HG02970 (cell line): ENCODE measurements around the gene SOCS2.
"Not testable (repeated sequence)": the region's sequence is repeated elsewhere in the genome, so short reads cannot be mapped to it uniquely, and the experiment has no call there.

Experiments
- ATAC-seq: cut with Tn5 transposase; IDR thresholded peaks from one replicate; pipeline ENCODE4 v1.9.1; 2021; ENCODE audit warnings: mild to moderate bottlenecking, moderate library complexity, moderate number of reproducible peaks; ENCODE audit not compliant: unreplicated experiment, low FRiP score

SOCS2 gene, protein sequence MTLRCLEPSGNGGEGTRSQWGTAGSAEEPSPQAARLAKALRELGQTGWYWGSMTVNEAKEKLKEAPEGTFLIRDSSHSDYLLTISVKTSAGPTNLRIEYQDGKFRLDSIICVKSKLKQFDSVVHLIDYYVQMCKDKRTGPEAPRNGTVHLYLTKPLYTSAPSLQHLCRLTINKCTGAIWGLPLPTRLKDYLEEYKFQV

DNA sequence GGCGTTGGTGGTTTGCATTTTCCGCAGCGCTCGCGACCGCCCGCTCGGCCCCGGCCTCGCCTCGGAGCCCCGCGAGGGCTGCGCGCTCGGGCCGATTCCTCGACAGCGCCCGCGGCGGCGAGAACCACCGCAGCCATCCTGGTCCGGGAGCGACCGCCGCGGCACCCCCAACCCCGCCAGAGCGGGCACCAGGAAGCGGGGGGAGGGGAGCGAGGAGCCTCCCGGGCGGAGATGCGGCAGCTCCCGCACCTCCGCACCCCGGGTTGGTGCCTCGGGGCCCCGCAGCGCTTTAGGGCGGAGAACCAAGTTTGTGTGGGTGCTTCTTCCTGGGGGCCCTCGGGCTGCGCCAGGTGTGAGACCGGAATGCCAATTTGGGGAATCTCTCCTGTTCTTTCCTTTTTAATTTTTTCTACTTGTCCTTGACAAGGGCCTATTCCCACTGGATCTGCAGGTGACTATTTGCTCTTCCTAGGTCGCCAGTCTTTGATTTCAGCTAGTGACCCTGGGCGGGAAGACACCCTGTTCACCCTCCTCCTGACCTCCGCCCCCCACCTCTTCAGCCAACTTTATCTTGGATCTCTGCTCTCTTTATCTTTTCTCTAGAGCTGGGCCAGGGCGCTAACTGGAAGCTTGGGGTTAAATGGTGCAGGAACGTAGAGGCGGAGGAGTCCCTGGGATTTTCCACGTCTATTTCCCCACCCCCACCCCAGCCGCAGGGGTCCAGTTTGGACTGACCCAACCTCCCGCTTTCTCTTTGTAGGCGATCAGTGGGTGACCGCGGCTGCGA, at the start of gene SOCS2:
Gene SOCS2, plus strand, starts transcription at position 751 of the 787 bp plus-strand sequence. CDS start 223 bp downstream, outside the sequence.
- no peak for ATAC-seq

DNA sequence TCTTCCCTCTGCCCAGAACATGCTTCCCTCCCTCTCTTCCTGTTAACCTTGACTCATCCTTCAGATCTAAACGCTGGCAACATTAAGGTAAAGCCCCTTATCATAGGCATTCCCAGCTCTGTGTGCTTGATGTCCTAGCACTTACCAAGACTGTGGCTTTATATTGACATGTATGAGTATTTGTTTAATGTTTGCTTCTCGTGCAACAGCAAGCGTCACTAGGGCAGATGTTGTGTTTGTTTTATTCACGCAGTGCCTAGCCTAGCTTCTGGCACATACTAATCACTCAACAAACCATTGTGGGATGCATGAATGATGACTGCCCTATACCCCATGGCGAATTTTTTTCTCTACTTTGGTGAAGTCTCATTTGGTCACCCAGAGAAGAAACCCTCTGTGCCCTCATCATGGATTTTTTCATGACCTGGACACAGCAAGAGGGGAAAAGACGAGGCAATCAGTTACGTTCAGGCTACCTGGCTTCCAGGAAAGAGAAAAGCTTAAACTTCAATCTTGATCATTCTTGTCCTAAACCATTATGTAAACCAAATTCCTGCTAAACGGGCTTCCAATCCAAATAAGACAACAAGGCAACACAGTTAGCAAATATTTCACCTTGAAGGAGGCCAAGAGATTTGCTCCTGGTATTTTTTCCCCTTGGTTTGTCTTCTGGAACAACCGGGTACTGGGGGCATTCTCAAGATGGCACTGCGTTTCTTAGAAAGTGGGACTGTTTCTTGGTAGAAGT, 47.9 kb upstream of the SOCS2 start:
- no peak for ATAC-seq

DNA sequence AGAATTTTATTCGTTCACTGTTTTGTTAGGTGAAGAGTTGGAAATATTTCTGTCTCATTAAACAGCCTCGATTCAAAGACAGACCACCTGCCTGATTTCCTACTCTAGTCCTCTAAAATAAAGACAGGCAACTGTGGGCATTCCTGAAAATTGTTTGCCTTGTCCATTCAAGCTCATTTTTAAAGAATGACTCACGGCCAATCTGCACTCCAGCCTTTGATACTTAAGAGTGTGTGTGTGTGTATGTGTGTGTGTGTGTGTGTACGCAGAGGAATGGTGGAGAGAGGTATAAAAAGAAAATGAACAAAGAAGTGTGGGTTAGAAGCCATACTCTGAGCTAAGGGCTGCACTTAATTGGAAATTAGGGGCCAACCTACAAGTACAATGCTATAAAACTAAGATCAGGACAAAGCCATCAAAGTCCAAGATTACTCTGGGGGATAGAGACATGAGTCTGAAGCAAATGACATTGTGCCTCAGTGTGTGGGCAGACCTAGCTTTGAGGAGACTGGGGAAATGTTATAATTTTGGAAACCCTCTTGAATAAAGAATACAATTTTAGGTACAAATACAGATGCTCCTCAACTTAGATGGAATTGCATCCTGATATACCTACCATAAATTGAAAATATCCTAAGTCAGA, 45.6 kb upstream of the SOCS2 start:
- no peak for ATAC-seq

DNA sequence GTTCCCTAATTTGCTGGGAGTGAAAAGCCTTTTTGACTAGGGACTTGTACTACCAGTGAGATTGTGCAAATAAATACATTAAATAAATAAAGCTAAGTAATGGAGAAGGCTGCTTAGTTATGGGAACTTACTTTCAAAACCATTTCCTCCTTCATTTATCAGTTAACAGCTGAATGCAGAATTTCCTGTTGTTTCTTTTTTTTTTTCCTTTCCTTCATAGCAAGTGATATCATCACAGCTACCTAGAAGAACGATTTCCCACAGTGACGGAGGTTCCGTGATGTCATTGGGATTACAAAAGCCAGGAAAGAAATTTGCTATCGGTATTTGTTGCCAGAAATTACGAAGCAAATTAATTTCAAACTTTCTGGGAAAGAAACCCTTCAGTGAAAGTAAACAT, 42.1 kb upstream of the SOCS2 start:
- no peak for ATAC-seq

DNA sequence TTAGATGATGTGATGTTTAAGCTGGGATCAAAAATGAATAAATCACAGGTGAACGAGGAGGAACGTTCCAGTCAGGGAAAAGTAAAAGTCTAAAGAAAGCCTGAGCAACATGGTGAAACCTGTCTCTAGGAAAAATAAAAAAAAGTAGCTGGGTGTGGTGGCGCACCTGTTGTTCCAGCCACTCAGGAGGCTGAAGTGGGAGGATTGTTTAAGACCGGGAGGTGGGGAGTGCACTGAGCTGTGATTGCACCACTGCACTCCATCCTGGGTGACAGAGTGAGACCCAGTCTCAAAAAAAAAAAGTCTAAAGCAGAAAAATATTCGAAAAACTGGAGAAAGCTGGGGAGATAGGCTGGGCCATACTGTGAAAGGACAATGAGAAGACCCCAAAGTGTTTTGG, 39.2 kb upstream of the SOCS2 start:
- no peak for ATAC-seq

DNA sequence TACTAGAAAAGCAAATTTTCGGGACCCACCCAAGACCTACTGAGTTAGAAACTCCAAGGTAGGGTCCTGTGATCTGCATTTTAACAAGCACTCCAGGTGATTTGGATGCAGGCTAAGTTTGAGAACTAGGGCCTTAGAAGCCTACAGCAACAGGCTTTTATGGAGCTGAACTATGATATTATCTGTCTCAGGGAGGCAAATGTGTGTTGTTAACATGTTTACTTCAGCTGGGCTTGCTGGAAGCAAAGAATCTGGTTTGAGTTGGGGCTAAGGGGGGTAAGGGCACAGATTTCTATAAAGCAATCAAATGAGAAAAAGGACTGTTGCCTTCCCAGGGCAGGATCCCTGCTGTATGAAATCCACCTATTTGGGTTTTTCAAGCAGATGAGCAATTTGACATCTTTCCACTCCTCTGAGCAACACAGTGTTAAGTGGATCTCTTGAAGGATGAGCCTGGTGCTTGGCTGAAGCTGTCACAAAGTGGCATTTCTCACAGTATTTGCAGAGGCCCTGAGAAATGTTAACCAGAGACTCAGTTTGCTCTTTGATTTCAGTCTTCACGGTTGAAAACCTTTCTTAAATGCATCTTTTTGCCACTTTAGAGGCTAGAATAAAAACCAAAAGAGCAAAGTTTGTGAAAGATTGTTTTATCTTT, 36.2 kb upstream of the SOCS2 start:
- no peak for ATAC-seq

DNA sequence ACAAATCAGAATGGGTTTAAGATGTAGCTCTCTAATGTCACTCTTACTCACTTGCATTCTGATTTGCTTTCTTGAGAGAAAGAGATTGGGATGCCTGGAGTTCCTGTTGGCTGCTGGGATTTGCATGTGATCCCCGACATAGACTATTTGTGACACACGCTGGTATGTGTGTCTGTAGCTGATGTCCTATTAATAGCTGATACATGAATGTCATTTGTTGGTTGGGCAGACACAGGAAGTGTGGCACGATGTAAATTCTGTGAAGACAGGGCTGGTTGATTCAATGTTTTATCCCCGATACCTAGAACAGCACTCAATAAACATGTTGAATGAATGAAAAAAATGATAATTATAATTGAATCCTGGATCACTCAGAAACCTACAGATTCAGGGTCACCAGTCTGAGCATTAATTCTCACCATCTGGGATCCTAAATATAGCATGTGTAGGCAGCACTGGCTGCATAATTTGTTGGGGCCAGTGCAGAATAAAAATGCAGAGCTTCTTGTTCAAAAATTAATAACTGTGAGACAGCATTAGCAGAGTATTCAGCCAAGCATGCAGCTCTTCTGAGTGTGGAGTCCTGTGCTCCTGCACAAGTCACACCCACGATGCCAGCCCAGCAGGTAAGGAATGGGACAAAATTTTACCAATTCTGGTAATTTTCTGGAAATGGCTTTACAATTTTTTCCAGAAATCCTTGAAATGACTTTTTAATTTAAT, 35.5 kb upstream of the SOCS2 start:
- ATAC-seq, result no peak

DNA sequence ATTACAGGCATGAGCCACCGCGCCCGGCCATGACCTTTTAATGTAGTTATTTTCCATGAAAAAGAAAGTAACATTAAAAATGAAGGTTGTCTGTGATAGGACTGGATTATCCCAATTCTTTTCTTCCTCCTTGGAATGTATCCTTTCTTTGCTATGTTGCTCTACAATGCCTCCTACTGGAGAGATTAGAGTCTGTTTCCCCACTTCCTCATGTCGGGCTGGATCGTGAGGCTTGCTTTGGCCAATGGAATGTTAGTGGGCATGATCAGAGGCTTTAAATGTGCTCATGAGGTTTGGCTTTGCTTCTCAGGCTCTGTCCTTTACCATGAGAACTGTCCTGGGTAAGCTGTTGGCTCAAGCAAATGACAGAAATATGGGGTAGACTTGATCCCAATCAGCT, 34.7 kb upstream of the SOCS2 start:
- ATAC-seq, result no peak

DNA sequence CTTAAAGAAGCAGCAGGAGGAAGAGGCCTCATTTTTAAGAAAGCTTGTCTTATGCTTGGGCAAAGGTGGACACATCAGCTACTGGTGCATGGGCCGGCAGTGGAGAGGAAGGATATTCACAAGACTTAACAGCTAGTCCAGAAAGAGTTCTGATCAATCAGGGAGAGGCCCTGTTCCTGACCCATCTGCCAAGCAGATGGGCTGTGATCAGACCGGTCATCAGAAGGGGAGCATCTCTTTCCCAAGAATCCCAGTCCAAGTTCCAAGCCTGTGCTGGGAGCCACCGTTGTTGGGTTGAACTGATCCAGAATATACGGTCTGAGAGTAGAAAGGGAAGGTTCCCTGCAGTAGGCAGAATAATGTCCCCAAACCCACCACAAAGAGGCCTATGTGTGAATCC, 32.7 kb upstream of the SOCS2 start:
- no peak for ATAC-seq

DNA sequence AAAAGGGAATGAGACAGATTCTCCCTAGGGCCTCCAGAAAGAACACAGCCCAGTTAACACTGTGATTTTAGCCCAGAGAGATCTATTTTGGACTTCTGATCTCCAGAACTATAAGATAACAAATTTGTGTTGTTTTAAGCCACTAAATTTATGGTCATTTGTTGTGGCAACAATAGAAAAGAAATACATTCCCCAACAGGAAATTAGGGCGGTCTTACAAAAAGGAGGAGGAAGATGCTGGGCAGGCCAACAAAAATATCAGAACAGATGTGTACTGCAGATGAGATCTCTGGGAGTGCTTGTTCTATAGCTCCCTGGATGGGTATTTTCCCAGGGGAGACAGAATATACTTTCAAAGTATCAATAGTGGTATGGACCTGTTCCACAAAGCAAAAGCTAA, 32.0 kb upstream of the SOCS2 start:
- no peak for ATAC-seq

DNA sequence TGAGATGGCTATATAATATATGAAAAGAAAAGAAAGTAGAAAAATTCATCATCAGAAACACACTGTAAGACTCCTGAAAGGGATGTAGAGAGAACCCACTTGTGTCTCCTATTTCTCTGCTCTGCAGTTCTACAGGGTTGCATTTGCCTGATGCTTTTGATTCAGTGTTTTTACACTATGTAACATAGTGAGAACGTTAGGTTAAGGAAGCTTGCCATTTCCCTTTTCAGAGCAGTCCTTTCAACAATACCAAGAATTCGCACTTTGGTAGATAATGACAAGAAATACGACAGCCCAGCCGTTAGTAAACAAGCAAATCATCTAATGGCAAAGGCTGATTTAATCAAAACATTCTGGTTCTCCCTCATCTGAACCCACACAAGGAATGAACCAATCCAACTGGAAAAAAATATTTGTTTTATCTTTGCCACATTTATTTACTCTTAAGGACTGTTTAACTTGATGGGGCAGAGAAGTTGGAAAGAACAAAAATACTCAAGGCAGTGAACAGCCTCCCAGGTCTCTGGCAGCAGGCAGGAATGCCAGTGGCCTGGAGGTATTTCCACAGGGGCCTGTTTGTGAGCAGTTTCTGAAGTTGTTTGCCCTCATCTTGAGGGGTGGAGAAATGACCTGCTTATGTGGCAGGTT, 30.8 kb upstream of the SOCS2 start:
- no peak for ATAC-seq

DNA sequence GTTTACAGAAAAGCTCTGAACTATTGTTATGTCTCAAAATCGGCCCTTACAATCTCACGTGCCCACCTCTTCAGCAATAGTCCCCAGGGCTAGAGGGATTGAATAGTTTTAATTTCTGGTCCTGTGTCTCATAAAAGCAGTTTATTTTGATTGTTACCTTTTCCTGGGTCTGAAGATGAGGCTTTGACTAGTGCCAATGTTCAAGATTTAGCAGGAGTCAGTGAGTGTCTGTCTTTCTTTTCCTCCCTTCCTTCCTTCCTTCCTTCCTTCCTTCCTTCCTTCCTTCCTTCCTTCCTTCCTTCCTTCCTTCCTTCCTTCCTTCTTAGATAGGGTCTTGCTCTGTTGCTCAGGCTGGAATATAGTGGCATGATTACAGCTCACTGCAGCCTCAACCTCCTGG, 24.7 kb upstream of the SOCS2 start:
- ATAC-seq, result no peak

DNA sequence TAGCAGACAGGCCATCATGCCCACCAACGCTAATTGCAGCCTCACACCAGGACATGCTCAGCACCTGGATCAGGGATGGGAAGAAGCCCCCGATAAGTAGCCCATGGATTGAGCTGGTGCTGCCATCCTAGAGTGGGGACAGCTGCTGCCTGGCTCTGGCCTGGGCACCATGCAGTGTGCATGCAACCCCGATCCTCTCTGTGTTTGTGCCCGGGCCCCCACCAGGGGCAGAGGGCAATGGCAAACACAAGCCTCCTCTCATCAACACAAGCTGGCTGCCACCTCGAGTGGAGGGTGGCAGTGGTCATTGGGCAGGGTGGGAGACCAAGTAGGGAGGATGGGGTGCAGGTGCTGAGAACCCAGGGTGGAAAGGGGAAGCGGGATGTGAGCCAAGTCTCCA, 23.3 kb upstream of the SOCS2 start:
- ATAC-seq, result no peak

DNA sequence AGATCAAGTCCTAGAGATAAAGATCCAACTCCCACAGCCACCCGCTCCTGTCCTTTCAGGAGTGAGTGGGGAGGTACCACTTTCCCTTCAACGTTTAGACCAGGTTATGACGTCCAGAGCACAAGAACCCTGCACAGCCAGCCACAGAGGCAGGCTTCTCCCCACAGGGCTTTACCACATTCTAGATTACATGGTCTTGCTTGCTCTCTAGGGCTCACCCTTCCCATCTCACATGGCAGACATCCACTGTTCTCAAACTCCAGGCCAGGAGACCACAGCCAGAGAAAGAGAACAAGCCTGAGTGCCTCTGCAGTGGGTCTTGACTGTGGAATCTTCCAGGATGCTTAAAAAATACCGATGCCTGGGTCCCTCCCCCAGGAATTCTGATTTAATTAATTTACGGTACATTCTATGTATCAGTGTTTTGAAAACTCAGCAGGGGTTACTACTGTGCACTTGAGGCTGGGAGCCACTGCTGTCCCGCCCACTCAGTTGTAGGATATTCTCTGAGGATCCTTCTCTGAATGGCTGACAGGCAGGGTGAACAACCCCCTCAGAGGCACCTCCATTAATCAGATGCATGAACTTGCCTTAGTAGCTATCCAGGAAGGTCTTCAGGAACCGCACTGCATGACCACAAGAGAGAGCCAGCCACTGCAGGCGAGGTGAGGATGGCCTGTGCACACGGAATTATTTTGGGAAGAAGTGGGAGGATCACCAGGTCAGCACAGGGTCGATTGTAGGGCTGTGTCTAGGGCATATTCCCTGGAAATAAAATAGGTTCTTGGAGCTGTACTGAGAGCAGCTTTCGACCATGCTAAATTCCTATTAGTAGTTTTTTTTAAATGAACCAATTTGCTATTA, 21.5 kb upstream of the SOCS2 start:
- no peak for ATAC-seq

DNA sequence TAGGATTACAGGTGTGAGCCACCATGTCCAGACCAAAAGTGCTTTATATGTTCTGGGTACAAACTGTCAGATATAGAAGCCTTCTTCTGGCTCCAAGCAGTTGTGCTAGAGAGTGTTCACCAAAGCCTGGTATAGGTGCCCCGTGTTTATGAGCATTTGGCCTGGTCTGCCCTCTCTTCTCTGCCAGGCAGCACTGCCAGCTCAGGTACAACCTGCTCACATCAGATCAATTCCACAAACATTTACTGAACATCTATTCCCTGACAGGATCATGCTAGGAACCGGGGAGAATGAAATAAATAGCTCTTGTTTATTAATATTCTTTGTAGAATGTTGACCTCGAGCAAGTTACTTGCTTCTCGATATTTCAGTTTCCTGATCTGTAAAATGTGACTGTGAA, 20.0 kb upstream of the SOCS2 start:
- no peak for ATAC-seq

DNA sequence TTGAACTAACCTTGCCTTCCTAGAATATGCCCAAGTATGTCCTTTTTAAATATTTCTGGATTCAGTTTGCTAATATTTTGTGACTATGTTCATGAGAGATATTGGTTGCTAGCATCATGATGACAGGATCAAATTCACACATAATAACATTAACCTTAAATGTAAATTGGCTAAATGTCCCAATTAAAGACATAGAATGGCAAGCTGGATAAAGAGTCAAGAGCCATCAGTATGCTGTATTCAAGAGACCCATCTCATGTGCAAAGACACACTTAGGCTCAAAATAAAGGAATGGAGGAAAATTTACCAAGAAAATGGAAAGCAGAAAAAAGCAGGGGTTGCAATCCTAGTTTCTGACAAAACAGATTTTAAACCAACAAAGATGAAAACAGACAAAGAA, 14.6 kb upstream of the SOCS2 start:
- ATAC-seq, result not testable (repeated sequence)

DNA sequence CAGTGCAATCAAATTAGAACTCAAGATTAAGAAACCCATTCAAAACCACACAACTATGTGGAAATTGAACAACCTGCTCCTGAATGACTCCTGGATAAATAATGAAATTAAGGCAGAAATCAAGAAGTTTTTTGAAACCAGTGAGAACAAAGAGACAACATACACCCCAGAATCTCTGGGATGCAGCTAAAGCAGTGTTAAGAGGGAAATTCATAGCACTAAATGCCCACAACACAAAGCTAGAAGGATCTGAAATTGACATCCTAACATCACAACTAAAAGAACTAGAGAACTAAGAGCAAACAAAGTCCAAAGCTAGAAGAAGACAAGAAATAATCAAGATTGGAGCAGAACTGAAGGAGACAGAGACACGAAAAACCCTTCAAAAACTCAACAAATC, 13.8 kb upstream of the SOCS2 start:
- ATAC-seq, result not testable (repeated sequence)

DNA sequence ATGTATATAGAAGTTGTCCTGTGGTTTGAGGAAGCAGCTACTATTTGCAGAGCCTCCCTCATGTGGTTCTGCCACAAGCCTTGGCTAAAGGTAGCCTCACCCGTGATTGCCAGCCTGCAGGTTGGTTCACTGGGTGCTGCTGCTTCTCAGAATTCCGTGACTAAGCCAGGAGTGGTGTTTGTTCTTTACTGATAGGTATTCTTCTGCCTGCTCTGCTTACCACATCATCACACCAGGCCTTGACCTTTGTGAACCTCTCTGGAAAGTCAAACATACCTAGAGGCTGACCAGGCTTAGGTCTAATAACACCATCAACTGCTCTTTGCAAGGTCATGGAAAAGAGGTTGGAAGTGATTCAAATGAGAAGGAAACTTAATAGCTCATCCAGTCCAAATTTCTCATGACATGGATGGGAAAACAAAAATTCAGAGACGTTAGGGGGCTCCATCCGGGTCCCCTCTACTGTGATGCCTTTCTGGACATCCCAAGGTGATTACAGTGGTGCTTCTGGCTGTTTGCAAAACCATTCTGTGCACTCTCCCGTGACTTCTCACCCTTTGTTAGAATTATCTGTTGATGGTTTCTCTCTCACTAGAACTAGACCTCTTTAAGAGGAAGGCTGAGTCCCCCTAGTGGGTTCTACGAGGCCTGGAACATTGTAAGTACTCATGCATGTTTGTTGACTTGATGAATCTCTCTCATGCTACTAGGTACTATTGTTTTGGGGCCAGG, 8.5 kb upstream of the SOCS2 start:
- no peak for ATAC-seq
